ENCODE data around the gene LIPF.
"Not testable (repeated sequence)": the region's sequence is repeated elsewhere in the genome, so short reads cannot be mapped to it uniquely, and the experiment has no call there.

Gene LIPF

GRCh38 chr10:88676283-88677060 lies 12.2 kb downstream of the LIPF start:
- no peak for DNase-seq

- DNase-seq: no peak
These were observed 16.7 kb downstream of the LIPF start for GRCh38 chr10:88680958-88681357.

GRCh38 chr10:88682491-88682890 lies 18.2 kb downstream of the LIPF start:
- DNase-seq: no peak

- DNase-seq: peak; percentile 3
These were observed 23.7 kb downstream of the LIPF start for GRCh38 chr10:88687853-88688467.

- DNase-seq: no peak
These were observed 25.1 kb downstream of the LIPF start for GRCh38 chr10:88689366-88689765.

GRCh38 chr10:88693392-88694020 lies 29.3 kb downstream of the LIPF start:
- DNase-seq: no peak

GRCh38 chr10:88702848-88703597 lies 38.8 kb downstream of the LIPF start:
- DNase-seq: peak; percentile 6

GRCh38 chr10:88705958-88706357 lies 41.7 kb downstream of the LIPF start, which contains the start of gene LIPK:
Gene LIPK (plus strand): TSS chr10:88706249. CDS start chr10:88724544, 18,295 bp downstream.
- no peak for DNase-seq

GRCh38 chr10:88707429-88708155 lies 43.4 kb downstream of the LIPF start:
- DNase-seq: no peak

- DNase-seq: not testable (repeated sequence)
These were observed 45.1 kb downstream of the LIPF start for GRCh38 chr10:88709361-88709760.

GRCh38 chr10:88715517-88715916 lies 51.3 kb downstream of the LIPF start:
- DNase-seq: no peak

- DNase-seq: no peak
These were observed 57.1 kb downstream of the LIPF start for GRCh38 chr10:88721392-88721791.

GRCh38 chr10:88725798-88726197 lies 61.6 kb downstream of the LIPF start:
- DNase-seq: no peak

- DNase-seq: no peak
These were observed 64.0 kb downstream of the LIPF start for GRCh38 chr10:88728107-88728763.

Data from NCI-H2081 treated with DMSO at 0.1 percent for 48 hours (cell line).